Measurements from ENCODE around the gene OR2AG2. TPM values are rescaled to one million over a fixed set of nuclear protein-coding genes. Genes with fewer than 3 reads are reported as not detected.

OR2AG2 gene
- total RNA-seq, 1 donor from 2014 or later, result 0.54 TPM

DNA sequence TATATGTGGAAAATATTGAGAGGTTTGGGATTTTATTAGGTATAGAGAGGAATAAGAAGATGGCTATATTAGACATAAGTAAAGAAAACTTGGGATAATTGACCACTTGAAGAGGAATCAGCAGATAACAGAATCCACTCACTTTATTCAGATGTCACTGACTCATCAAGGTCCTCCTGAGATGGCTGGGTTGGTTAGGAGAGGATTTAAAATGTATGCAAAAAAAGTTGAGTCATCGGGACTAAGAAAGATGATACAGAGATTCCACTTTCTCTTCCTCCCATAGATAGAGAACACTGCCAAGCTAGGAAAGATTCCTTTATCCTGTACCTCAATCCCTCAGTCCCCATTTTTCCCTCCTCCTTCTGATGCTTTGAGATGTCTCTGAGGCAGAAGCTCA, 27.6 kb upstream of the OR2AG2 start, which contains the start of gene OR6A2:
TSS of gene OR6A2 (minus strand) at position 288 of the 400 bp plus-strand sequence. CDS start 3,981 bp downstream, outside the sequence.
- Mint-ChIP-seq H3K36me3 (ENCODE audit: low read depth) (no peaks in the 10 kb centered on the region), H3K9me3 (no peaks in the 10 kb centered on the region), H3K4me3 (no peak within 1 kb of the TSS), H3K27ac (ENCODE audit: unreplicated experiment) (no peak within 1 kb of the TSS), H3K4me1 (no peaks in the 10 kb centered on the region), H3K27me3 (ENCODE audit: low read depth) (no peaks in the 10 kb centered on the region)
- DNase-seq (ENCODE audit: low read depth, low spot score), result no peak
- TF ChIP-seq CTCF (conservative IDR thresholded peaks at IDR 0.05), result no peak

DNA sequence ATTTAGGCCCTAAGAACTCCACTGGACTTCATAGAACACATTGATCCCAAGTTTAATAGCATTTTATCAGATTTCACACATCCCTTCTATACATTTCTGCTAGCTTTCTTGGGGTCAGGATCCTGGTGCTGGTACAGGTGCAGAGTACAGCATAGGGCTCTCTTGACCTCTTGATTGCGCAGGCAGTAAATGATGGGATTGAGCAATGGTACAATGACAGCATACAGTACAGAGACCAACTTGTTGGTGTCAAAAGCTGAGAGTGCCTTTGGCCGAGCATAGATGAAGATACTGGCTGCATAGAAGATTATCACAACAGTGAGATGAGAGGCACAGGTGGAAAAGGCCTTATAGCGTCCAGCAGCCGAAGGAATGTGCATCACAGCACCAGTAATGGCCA, 22.9 kb upstream of the OR2AG2 start:
- no peaks in the 10 kb centered on the region for H3K4me1 Mint-ChIP-seq
- no peak overlapping the region for H3K4me3 Mint-ChIP-seq
- no peaks in the 10 kb centered on the region for H3K27me3 Mint-ChIP-seq (ENCODE audit: low read depth)
- TF ChIP-seq CTCF (conservative IDR thresholded peaks at IDR 0.05), result no peak
- H3K36me3 Mint-ChIP-seq (ENCODE audit: low read depth), result no peaks in the 10 kb centered on the region
- DNase-seq (ENCODE audit: low read depth, low spot score), result no peak
- no peaks in the 10 kb centered on the region for H3K9me3 Mint-ChIP-seq
- H3K27ac Mint-ChIP-seq (ENCODE audit: unreplicated experiment), result no peak overlapping the region

DNA sequence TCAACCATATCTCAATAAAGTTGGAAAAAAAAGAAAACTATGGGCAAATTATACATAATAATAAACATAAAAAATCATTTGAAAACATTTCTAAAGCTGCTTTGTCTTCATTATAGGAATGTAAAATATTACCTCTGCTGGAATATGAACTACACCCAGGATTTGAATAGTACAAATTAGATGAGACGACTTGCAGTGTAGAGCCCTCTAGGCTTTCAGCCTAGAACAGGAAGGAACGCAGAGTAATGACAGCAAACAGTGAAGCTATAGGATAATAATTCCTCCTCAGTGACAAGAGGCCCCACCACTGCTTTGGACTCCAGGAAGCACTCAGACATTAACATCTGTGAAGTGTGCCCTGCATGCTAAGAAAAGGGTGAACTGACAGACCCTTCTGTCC, 18.8 kb upstream of the OR2AG2 start:
- TF ChIP-seq CTCF (conservative IDR thresholded peaks at IDR 0.05), result no peak
- H3K27ac Mint-ChIP-seq (ENCODE audit: unreplicated experiment), result no peak overlapping the region
- H3K4me3 Mint-ChIP-seq, result no peak overlapping the region

GRCh38 chr11:6782720-6783119, 10.9 kb upstream of the OR2AG2 start, which contains the start of gene OR2AG1:
TSS of gene OR2AG1 (plus strand) at chr11:6783020. CDS start at chr11:6785038, 2,018 bp downstream.
- H3K9me3 Mint-ChIP-seq, result no peaks in the 10 kb centered on the region
- H3K27me3 Mint-ChIP-seq (ENCODE audit: low read depth), result no peaks in the 10 kb centered on the region
- no peaks in the 10 kb centered on the region for H3K4me1 Mint-ChIP-seq
- TF ChIP-seq CTCF (conservative IDR thresholded peaks at IDR 0.05), result no peak
- H3K4me3 Mint-ChIP-seq, result no peak within 1 kb of the TSS
- no peaks in the 10 kb centered on the region for H3K36me3 Mint-ChIP-seq (ENCODE audit: low read depth)
- DNase-seq (ENCODE audit: low read depth, low spot score), result no peak
- H3K27ac Mint-ChIP-seq (ENCODE audit: unreplicated experiment), result no peak within 1 kb of the TSS

More for the DNA sequence above, 18.8 kb upstream of the OR2AG2 start:
- Mint-ChIP-seq H3K27me3 (ENCODE audit: low read depth) (no peaks in the 10 kb centered on the region), H3K36me3 (ENCODE audit: low read depth) (no peaks in the 10 kb centered on the region), H3K4me1 (no peaks in the 10 kb centered on the region), H3K9me3 (no peaks in the 10 kb centered on the region)
- DNase-seq (ENCODE audit: low read depth, low spot score), result no peak

- H3K9me3 Mint-ChIP-seq, result no peaks in the 10 kb centered on the region
- no peak overlapping the region for H3K4me3 Mint-ChIP-seq
- TF ChIP-seq CTCF (conservative IDR thresholded peaks at IDR 0.05), result no peak
- no peaks in the 10 kb centered on the region for H3K27me3 Mint-ChIP-seq (ENCODE audit: low read depth)
- no peaks in the 10 kb centered on the region for H3K36me3 Mint-ChIP-seq (ENCODE audit: low read depth)
- H3K27ac Mint-ChIP-seq (ENCODE audit: unreplicated experiment), result no peak overlapping the region
- H3K4me1 Mint-ChIP-seq, result no peaks in the 10 kb centered on the region
- DNase-seq (ENCODE audit: low read depth, low spot score), result no peak
Observed at GRCh38 chr11:6780829-6781228, 9.1 kb upstream of the OR2AG2 start.

Measured in neural crest cell (in vitro differentiated cells).